Measurements from ENCODE around the gene MMP24. TPM values are rescaled to one million over a fixed set of nuclear protein-coding genes. Genes with fewer than 3 reads are reported as not detected.

The MMP24 gene
- total RNA-seq, 1 donor from 2014 or later = 15.6 TPM

GRCh38 chr20:35291654-35292503 is 65.4 kb downstream of the MMP24 start, which contains the start of gene FAM83C:
TSS of gene FAM83C (minus strand) at chr20:35292425. CDS start at chr20:35292304, 121 bp downstream.
- no peaks in the 10 kb centered on the region for H3K36me3 ChIP-seq (ENCODE audit: insufficient read depth, low read length)
- no peak within 1 kb of the TSS for H3K4me2 ChIP-seq (ENCODE audit: low read length)
- H2AFZ ChIP-seq (ENCODE audit: low read depth, low read length) = peak within 1 kb of the TSS; percentile 10
- no peaks in the 10 kb centered on the region for H3K79me2 ChIP-seq (ENCODE audit: insufficient read depth, low read length)
- H3K9me3 ChIP-seq (ENCODE audit: insufficient read depth, low read depth, low read length) = no peaks in the 10 kb centered on the region
- peak within 1 kb of the TSS; percentile 47 for H3K27ac Mint-ChIP-seq (ENCODE audit: unreplicated experiment)
- peaks cover under 1% of the 10 kb centered on the region for H3K4me1 ChIP-seq (ENCODE audit: insufficient read depth, low read length)
- H3K27me3 Mint-ChIP-seq (ENCODE audit: low read depth, unreplicated experiment) = peaks cover 19% of the 10 kb centered on the region
- TF ChIP-seq, protein P1, sequence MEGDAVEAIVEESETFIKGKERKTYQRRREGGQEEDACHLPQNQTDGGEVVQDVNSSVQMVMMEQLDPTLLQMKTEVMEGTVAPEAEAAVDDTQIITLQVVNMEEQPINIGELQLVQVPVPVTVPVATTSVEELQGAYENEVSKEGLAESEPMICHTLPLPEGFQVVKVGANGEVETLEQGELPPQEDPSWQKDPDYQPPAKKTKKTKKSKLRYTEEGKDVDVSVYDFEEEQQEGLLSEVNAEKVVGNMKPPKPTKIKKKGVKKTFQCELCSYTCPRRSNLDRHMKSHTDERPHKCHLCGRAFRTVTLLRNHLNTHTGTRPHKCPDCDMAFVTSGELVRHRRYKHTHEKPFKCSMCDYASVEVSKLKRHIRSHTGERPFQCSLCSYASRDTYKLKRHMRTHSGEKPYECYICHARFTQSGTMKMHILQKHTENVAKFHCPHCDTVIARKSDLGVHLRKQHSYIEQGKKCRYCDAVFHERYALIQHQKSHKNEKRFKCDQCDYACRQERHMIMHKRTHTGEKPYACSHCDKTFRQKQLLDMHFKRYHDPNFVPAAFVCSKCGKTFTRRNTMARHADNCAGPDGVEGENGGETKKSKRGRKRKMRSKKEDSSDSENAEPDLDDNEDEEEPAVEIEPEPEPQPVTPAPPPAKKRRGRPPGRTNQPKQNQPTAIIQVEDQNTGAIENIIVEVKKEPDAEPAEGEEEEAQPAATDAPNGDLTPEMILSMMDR (IDR thresholded peaks at IDR 0.05; ENCODE audit: insufficient read depth, low read depth, low read length) = no peak
- TF ChIP-seq EZH2 (IDR thresholded peaks at IDR 0.05; ENCODE audit: insufficient read depth, low read length) = no peak
- H3K27me3 ChIP-seq (ENCODE audit: insufficient read depth, low read length) = no peaks in the 10 kb centered on the region
- H3K36me3 Mint-ChIP-seq (ENCODE audit: low read depth, unreplicated experiment) = no peaks in the 10 kb centered on the region
- DNase-seq (ENCODE audit: low read depth) = no peak
- H3K4me3 Mint-ChIP-seq (ENCODE audit: unreplicated experiment) = no peak within 1 kb of the TSS
- no peaks in the 10 kb centered on the region for H3K4me1 Mint-ChIP-seq (ENCODE audit: low read depth, unreplicated experiment)
- no peaks in the 10 kb centered on the region for H4K20me1 ChIP-seq (ENCODE audit: insufficient read depth, low read length)
- no peak for FAIRE-seq
- H3K9ac ChIP-seq (ENCODE audit: low read length) = no peak within 1 kb of the TSS
- no peaks in the 10 kb centered on the region for H3K9me3 Mint-ChIP-seq (ENCODE audit: unreplicated experiment)
- H3K4me3 ChIP-seq (ENCODE audit: insufficient read depth, low read depth, low read length) = no peak within 1 kb of the TSS
- H3K27ac ChIP-seq (ENCODE audit: low read depth, low read length) = no peak within 1 kb of the TSS

DNA sequence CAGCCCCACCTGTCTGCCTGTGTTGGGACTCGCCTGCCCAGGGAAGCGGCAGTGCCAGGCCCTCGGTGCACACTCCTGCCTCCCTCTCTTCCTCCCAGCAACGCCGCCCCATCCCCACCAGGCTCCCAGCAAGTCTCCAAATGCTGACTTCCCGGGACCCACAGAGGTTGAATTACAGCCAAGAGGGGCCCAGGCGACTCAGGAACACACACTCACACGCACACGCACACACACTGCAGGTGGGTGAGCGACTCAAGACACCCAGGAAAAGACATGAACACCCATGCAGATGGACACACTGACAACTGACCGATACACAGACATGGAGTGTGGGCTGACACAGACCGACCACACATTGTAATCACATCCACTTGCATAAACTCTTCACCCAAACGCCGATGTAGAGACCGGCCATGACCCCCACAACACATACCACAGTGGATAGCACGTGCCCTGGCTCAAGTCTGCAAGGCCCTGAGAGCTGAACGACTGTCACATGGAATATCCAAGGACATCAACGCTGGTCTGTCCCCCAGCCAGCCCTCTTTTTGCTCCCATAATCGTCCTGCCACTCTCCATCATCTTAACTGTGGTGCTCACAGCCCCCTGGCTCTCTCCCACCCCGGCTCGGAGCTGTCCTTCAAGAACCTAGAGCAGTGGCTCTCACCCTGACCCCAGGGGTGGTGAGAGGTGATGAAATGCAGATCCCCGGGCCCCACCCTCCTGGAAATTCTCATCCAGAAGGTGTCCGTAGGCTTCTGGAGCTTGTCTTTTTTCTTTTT is 66.2 kb downstream of the MMP24 start:
- H3K9me3 Mint-ChIP-seq (ENCODE audit: unreplicated experiment) = no peaks in the 10 kb centered on the region
- Histone ChIP-seq H3K36me3 (ENCODE audit: insufficient read depth, low read length) (no peaks in the 10 kb centered on the region), H3K4me1 (ENCODE audit: insufficient read depth, low read length) (peaks cover 5% of the 10 kb centered on the region), H3K9me3 (ENCODE audit: insufficient read depth, low read depth, low read length) (no peaks in the 10 kb centered on the region), H3K27ac (ENCODE audit: low read depth, low read length) (no peak overlapping the region), H3K4me3 (ENCODE audit: insufficient read depth, low read depth, low read length) (no peak overlapping the region), H3K9ac (ENCODE audit: low read length) (no peak overlapping the region), H4K20me1 (ENCODE audit: insufficient read depth, low read length) (no peaks in the 10 kb centered on the region), H2AFZ (ENCODE audit: low read depth, low read length) (peak overlapping the region; percentile 10), H3K79me2 (ENCODE audit: insufficient read depth, low read length) (no peaks in the 10 kb centered on the region), H3K4me2 (ENCODE audit: low read length) (no peak overlapping the region), H3K27me3 (ENCODE audit: insufficient read depth, low read length) (no peaks in the 10 kb centered on the region)
- DNase-seq (ENCODE audit: low read depth) (no peak), FAIRE-seq (no peak)
- peak overlapping the region; percentile 47 for H3K27ac Mint-ChIP-seq (ENCODE audit: unreplicated experiment)
- no peak for TF ChIP-seq EZH2 (IDR thresholded peaks at IDR 0.05; ENCODE audit: insufficient read depth, low read length)
- TF ChIP-seq, protein P1 (IDR thresholded peaks at IDR 0.05; ENCODE audit: insufficient read depth, low read depth, low read length) = no peak
- H3K27me3 Mint-ChIP-seq (ENCODE audit: low read depth, unreplicated experiment) = peaks cover 21% of the 10 kb centered on the region
- H3K4me1 Mint-ChIP-seq (ENCODE audit: low read depth, unreplicated experiment) = no peaks in the 10 kb centered on the region
- H3K36me3 Mint-ChIP-seq (ENCODE audit: low read depth, unreplicated experiment) = no peaks in the 10 kb centered on the region
- no peak overlapping the region for H3K4me3 Mint-ChIP-seq (ENCODE audit: unreplicated experiment)
